Measurements from ENCODE around the gene CORO2A. TPM values are rescaled to one million over a fixed set of nuclear protein-coding genes. Genes with fewer than 3 reads are reported as not detected.

Gene CORO2A
- polyA plus RNA-seq, 1 of the 3 experiments (the other 2 are of a cell fraction): 2.3 TPM

GRCh38 chr9:98216391-98216790 lies 24.0 kb upstream of the CORO2A start:
- no peak overlapping the region for H3K27ac ChIP-seq (ENCODE audit: low read depth in 2 of 2, low read length in 1 of 2)
- no peak for DNase-seq
- H3K4me1 ChIP-seq (ENCODE audit: control insufficient read depth in 1 of 2, insufficient read depth in 2 of 2, low read depth in 1 of 2, low read length in 1 of 2): no peaks in the 10 kb centered on the region
- ChIA-PET CTCF (interaction anchor here (0.8 to 4.8 kb wide), 9 partner anchors 10 to 559 kb away, joined by 3 to 25 read pairs (median 7); partner anchors contain the start of gene TRIM14), POLR2A (no interaction called here)
- peaks cover 0 to 2% of the 10 kb centered on the region in 2 experiments for H3K36me3 ChIP-seq (replicated peaks in 1 of 2; ENCODE audit: control insufficient read depth in 1 of 2, insufficient read depth in 2 of 2, low read length in 1 of 2)
- no peaks in the 10 kb centered on the region for H3K27me3 ChIP-seq (ENCODE audit: insufficient read depth)
- no peak overlapping the region for H3K4me3 ChIP-seq (ENCODE audit: low read depth in 2 of 2, low read length in 1 of 2)
- no peaks in the 10 kb centered on the region for H3K9me3 ChIP-seq
- no peaks in the 10 kb centered on the region for H4K20me1 ChIP-seq (ENCODE audit: insufficient read depth)
- WGBS (ENCODE audit: low lambda C conversion rate): 89% methylated on average over 2 of the region's 3 CpGs
- H3K79me2 ChIP-seq (ENCODE audit: insufficient read depth): no peaks in the 10 kb centered on the region
- H3K9ac ChIP-seq: no peak overlapping the region
- H2AFZ ChIP-seq (ENCODE audit: low read depth): no peak overlapping the region
- no peak overlapping the region for H3K4me2 ChIP-seq
- no peaks in the 10 kb centered on the region for H3F3A ChIP-seq (replicated peaks; ENCODE audit: insufficient read depth)
- H3K9me2 ChIP-seq: no peaks in the 10 kb centered on the region
- no peak for TF ChIP-seq GATA2 (CRISPR knock-in tag; IDR thresholded peaks at IDR 0.05)
- TF ChIP-seq ELF1 (IDR thresholded peaks at IDR 0.05): no peak
- TF ChIP-seq, protein P1, sequence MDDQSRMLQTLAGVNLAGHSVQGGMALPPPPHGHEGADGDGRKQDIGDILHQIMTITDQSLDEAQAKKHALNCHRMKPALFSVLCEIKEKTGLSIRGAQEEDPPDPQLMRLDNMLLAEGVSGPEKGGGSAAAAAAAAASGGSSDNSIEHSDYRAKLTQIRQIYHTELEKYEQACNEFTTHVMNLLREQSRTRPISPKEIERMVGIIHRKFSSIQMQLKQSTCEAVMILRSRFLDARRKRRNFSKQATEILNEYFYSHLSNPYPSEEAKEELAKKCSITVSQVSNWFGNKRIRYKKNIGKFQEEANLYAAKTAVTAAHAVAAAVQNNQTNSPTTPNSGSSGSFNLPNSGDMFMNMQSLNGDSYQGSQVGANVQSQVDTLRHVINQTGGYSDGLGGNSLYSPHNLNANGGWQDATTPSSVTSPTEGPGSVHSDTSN (IDR thresholded peaks at IDR 0.05): no peak
- TF ChIP-seq JUND (IDR thresholded peaks at IDR 0.05): no peak
- TF ChIP-seq MEF2A (IDR thresholded peaks at IDR 0.05; ENCODE audit: borderline replicate concordance, low read depth): no peak
- no peak for TF ChIP-seq FOXM1 (IDR thresholded peaks at IDR 0.05; ENCODE audit: low read depth)
- TF ChIP-seq ZBTB33 (IDR thresholded peaks at IDR 0.05; ENCODE audit: borderline replicate concordance, low read depth): no peak
- no peak for TF ChIP-seq MXI1 (IDR thresholded peaks at IDR 0.05; ENCODE audit: low read depth, low read length)
- TF ChIP-seq, protein P2, sequence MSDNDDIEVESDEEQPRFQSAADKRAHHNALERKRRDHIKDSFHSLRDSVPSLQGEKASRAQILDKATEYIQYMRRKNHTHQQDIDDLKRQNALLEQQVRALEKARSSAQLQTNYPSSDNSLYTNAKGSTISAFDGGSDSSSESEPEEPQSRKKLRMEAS (IDR thresholded peaks at IDR 0.05; ENCODE audit: low read depth): no peak
- no peak for TF ChIP-seq TEAD4 (IDR thresholded peaks at IDR 0.05; ENCODE audit: borderline replicate concordance, insufficient read depth)
- no peak for TF ChIP-seq RFX5 (IDR thresholded peaks at IDR 0.05; ENCODE audit: low read length)
- TF ChIP-seq EZH2phosphoT487 (IDR thresholded peaks at IDR 0.05; ENCODE audit: borderline replicate concordance, low read depth): no peak
- no peak for TF ChIP-seq TAF1 (IDR thresholded peaks at IDR 0.05; ENCODE audit: borderline replicate concordance, low read depth, low read length)
- no peak for TF ChIP-seq POLR2AphosphoS5 (IDR thresholded peaks at IDR 0.05; ENCODE audit: low read depth, low read length)
- no peak for TF ChIP-seq RAD21 (IDR thresholded peaks at IDR 0.05; ENCODE audit: low read length)
- no peak for TF ChIP-seq RXRA (IDR thresholded peaks at IDR 0.05; ENCODE audit: borderline replicate concordance, low read depth)
- no peak for TF ChIP-seq SMC3 (IDR thresholded peaks at IDR 0.05; ENCODE audit: low read depth, low read length)
- TF ChIP-seq RCOR1 (IDR thresholded peaks at IDR 0.05; ENCODE audit: low read length): no peak
- TF ChIP-seq TCF12 (IDR thresholded peaks at IDR 0.05): no peak
